ENCODE data around the gene SCNN1B.

Gene SCNN1B

GRCh38 chr16:23258919-23259237, 43.2 kb upstream of the SCNN1B start:
- TF ChIP-seq CTCF (IDR thresholded peaks at IDR 0.05; ENCODE audit: insufficient read depth, low read depth, low read length, missing control alignments), result peak; percentile 13
- H3K4me3 ChIP-seq (ENCODE audit: low read length), result no peak overlapping the region
- peak; percentile 58 for DNase-seq (ENCODE audit: low read depth)

GRCh38 chr16:23267647-23268046, 34.5 kb upstream of the SCNN1B start:
- DNase-seq (ENCODE audit: low read depth), result no peak
- no peak overlapping the region for H3K4me3 ChIP-seq (ENCODE audit: low read length)
- TF ChIP-seq CTCF (IDR thresholded peaks at IDR 0.05; ENCODE audit: insufficient read depth, low read depth, low read length, missing control alignments), result no peak

GRCh38 chr16:23268561-23268960, 33.5 kb upstream of the SCNN1B start:
- TF ChIP-seq CTCF (IDR thresholded peaks at IDR 0.05; ENCODE audit: insufficient read depth, low read depth, low read length, missing control alignments), result no peak
- no peak overlapping the region for H3K4me3 ChIP-seq (ENCODE audit: low read length)
- no peak for DNase-seq (ENCODE audit: low read depth)

GRCh38 chr16:23269248-23269953, 32.7 kb upstream of the SCNN1B start:
- no peak overlapping the region for H3K4me3 ChIP-seq (ENCODE audit: low read length)

GRCh38 chr16:23270654-23271053, 31.4 kb upstream of the SCNN1B start:
- DNase-seq (ENCODE audit: low read depth), result no peak
- H3K4me3 ChIP-seq (ENCODE audit: low read length), result no peak overlapping the region
- TF ChIP-seq CTCF (IDR thresholded peaks at IDR 0.05; ENCODE audit: insufficient read depth, low read depth, low read length, missing control alignments), result no peak

More at GRCh38 chr16:23269248-23269953, 32.7 kb upstream of the SCNN1B start:
- DNase-seq (ENCODE audit: low read depth), result no peak
- TF ChIP-seq CTCF (IDR thresholded peaks at IDR 0.05; ENCODE audit: insufficient read depth, low read depth, low read length, missing control alignments), result no peak

- TF ChIP-seq CTCF (IDR thresholded peaks at IDR 0.05; ENCODE audit: insufficient read depth, low read depth, low read length, missing control alignments), result no peak
- DNase-seq (ENCODE audit: low read depth), result peak; percentile 19
Observed at GRCh38 chr16:23274968-23275367, 27.1 kb upstream of the SCNN1B start.

GRCh38 chr16:23276821-23277220, 25.3 kb upstream of the SCNN1B start:
- TF ChIP-seq CTCF (IDR thresholded peaks at IDR 0.05; ENCODE audit: insufficient read depth, low read depth, low read length, missing control alignments), result no peak
- DNase-seq (ENCODE audit: low read depth), result no peak
- H3K4me3 ChIP-seq (ENCODE audit: low read length), result no peak overlapping the region

More at GRCh38 chr16:23274968-23275367, 27.1 kb upstream of the SCNN1B start:
- no peak overlapping the region for H3K4me3 ChIP-seq (ENCODE audit: low read length)

Measured in epithelial cell of esophagus (primary cell).